ENCODE measurements around the gene FARS2. TPM values are rescaled to one million over a fixed set of nuclear protein-coding genes. Genes with fewer than 3 reads are reported as not detected.

The FARS2 gene
- total and polyA plus RNA-seq, 9 of the 15 experiments (the other 6 are each of a cell fraction or from before 2014, with no cell fraction given): 16.5 to 62.2 (median 27.0) TPM

- TF ChIP-seq ZHX1 (conservative IDR thresholded peaks at IDR 0.05; ENCODE audit: low read length) (no peak), CBX2 (IDR thresholded peaks at IDR 0.05; ENCODE audit: insufficient read depth, low read length, poor library complexity, severe bottlenecking) (no peak), MAX (CRISPR knock-in tag; IDR thresholded peaks at IDR 0.05) (no peak)
Measured at GRCh38 chr6:5279891-5280338, 18.6 kb downstream of the FARS2 start (continued).

DNA sequence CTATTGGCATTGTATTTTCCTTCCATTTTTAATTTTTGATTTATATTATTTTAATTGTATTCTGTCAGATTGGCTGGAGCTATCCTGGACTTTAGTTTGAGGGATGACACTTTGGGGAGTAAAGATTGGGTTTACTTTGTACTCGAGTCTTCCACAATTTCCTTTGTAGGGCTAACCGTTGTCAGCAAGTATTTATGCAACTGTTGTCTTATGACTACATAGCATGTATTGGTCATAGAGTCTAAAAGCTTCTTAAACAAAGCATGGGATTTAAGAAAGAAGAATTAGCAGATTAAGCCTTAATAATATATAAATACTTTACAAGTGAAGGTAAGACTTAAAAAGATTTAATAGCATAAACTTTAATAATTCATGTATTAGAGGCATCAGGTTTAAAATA is 19.6 kb downstream of the FARS2 start:
- Histone ChIP-seq H3K27ac (ENCODE audit: extremely low read depth, low read depth, low read length) (no peak overlapping the region), H3K4me2 (ENCODE audit: insufficient read depth, low read length) (no peak overlapping the region), H3K4me1 (replicated peaks in 1 of 2; ENCODE audit: control insufficient read depth in 2 of 2, insufficient read depth in 2 of 2, low read length in 2 of 2) (peaks cover 11 to 13% of the 10 kb centered on the region in 2 experiments; a peak in 4 of 5 replicates), H3K79me2 (ENCODE audit: control insufficient read depth, insufficient read depth, low read length) (peaks cover 18% of the 10 kb centered on the region; the same call in 2 of the 3 replicates), H3K36me3 (ENCODE audit: control insufficient read depth, insufficient read depth, low read length) (peaks cover 2% of the 10 kb centered on the region; the same call in 1 of the 3 replicates), H3K9ac (ENCODE audit: insufficient read depth in 1 of 2, low read depth in 2 of 2, low read length in 2 of 2) (no peak overlapping the region), H4K20me1 (replicated peaks; ENCODE audit: control insufficient read depth, insufficient read depth, low read length) (0 out of 2 replicates have a peak, but pooled peaks cover 3% of the 10 kb centered on the region), H3K9me3 (replicated peaks; ENCODE audit: control insufficient read depth, insufficient read depth, low read depth, low read length) (no peaks in the 10 kb centered on the region), H3K27me3 (ENCODE audit: control insufficient read depth in 2 of 2, insufficient read depth in 2 of 2, low read length in 2 of 2) (no peaks in the 10 kb centered on the region), H3K9me1 (ENCODE audit: control insufficient read depth, insufficient read depth, low read length) (no peaks in the 10 kb centered on the region), H3K4me3 (no peak overlapping the region), H2AFZ (ENCODE audit: low read depth, low read length) (no peak overlapping the region)
- intact Hi-C loops (cut with micrococcal nuclease) (no loop called here), in situ Hi-C loops (cut with MboI) (no loop called here)
- FAIRE-seq (no peak), ATAC-seq (no peak), DNase-seq (ENCODE audit: extremely low read depth in 1 of 4, low spot score in 3 of 4) (no peak)
- ChIA-PET CTCF (ENCODE audit: low intra/inter-chr PET ratio) (interaction anchor here (0.6 kb wide), 1 partner anchor 12 kb away, joined by 3 read pairs; no protein-coding TSS in a partner anchor), POLR2A (interaction anchor here (1.4 kb wide), 1 partner anchor 19 kb away, joined by 3 read pairs; no protein-coding TSS in a partner anchor)
- no TSS peak for BruUV-seq (replicated peaks)
- WGBS (ENCODE audit: insufficient coverage, low coverage, missing lambda C conversion rate): 80% methylated on average over 2 of the region's 2 CpGs
- TF ChIP-seq CREBBP (IDR thresholded peaks at IDR 0.05; ENCODE audit: low read depth, low read length) (no peak), ZNF584 (CRISPR knock-in tag; IDR thresholded peaks at IDR 0.05; ENCODE audit: low read depth) (no peak), NFATC3 (IDR thresholded peaks at IDR 0.05) (no peak), CTBP1 (IDR thresholded peaks at IDR 0.05; ENCODE audit: borderline replicate concordance) (no peak), ZNF408 (CRISPR knock-in tag; IDR thresholded peaks at IDR 0.05; ENCODE audit: low read depth) (no peak), CEBPB (tag; IDR thresholded peaks at IDR 0.05) (no peak), DDX20 (tag; IDR thresholded peaks at IDR 0.05; ENCODE audit: low read depth) (no peak), TRIM25 (IDR thresholded peaks at IDR 0.05; ENCODE audit: borderline replicate concordance) (no peak), ZNF583 (CRISPR knock-in tag; IDR thresholded peaks at IDR 0.05) (no peak), CCNT2 (IDR thresholded peaks at IDR 0.05; ENCODE audit: borderline replicate concordance, extremely low read depth, insufficient read length, low read depth, low read length) (no peak), RBFOX2 (IDR thresholded peaks at IDR 0.05; ENCODE audit: low read depth, low read length) (no peak), NFXL1 (CRISPR knock-in tag; IDR thresholded peaks at IDR 0.05) (no peak)
- TF ChIP-seq, protein P1, sequence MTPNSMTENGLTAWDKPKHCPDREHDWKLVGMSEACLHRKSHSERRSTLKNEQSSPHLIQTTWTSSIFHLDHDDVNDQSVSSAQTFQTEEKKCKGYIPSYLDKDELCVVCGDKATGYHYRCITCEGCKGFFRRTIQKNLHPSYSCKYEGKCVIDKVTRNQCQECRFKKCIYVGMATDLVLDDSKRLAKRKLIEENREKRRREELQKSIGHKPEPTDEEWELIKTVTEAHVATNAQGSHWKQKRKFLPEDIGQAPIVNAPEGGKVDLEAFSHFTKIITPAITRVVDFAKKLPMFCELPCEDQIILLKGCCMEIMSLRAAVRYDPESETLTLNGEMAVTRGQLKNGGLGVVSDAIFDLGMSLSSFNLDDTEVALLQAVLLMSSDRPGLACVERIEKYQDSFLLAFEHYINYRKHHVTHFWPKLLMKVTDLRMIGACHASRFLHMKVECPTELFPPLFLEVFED (CRISPR knock-in tag; conservative IDR thresholded peaks at IDR 0.05): no peak
